Mesendoderm (in vitro differentiated cells): Measurements from ENCODE around the gene HNRNPA3.
A peak's percentile ranks its signal among the peaks of the same experiment; 100 is the strongest.

Source experiments
- DNase-seq: peaks from one replicate; pipeline ENCODE4 v3.0.0; 2013
- H2AK5ac ChIP-seq: 2 replicates; pipeline ENCODE4 v1.6.1; 2013; ENCODE audit warnings: low read length, inconsistent platforms
- H2BK120ac ChIP-seq: 2 replicates; pipeline ENCODE4 v1.6.1; 2013; ENCODE audit warnings: low read depth, mild to moderate bottlenecking, low read length, moderate library complexity, mixed read lengths
- H2BK15ac ChIP-seq: replicated peaks from 2 replicates; pipeline ENCODE4 v1.6.1; 2013; ENCODE audit warnings: low read depth, mild to moderate bottlenecking, moderate library complexity
- H2BK5ac ChIP-seq: 2 replicates; pipeline ENCODE4 v1.6.1; 2013; ENCODE audit warnings: low read length, inconsistent platforms
- H3K18ac ChIP-seq: 2 replicates; pipeline ENCODE4 v1.6.1; 2013; ENCODE audit warnings: mild to moderate bottlenecking, low read length, mixed read lengths
- H3K23ac ChIP-seq: one replicate; pipeline ENCODE4 v1.6.1; 2013; ENCODE audit warnings: low read length
- H3K27ac ChIP-seq: 2 replicates; pipeline ENCODE4 v1.5.1; 2013; ENCODE audit warnings: low read depth, mild to moderate bottlenecking, inconsistent platforms, low read length, moderate library complexity
- H3K27me3 ChIP-seq: 2 replicates; pipeline ENCODE4 v1.6.1; 2013; ENCODE audit warnings: low read length, control low read depth, mild to moderate bottlenecking, inconsistent platforms; ENCODE audit not compliant: insufficient read depth, poor library complexity
- H3K36me3 ChIP-seq: 2 replicates; pipeline ENCODE4 v1.6.1; 2013; ENCODE audit warnings: low read length, inconsistent platforms; ENCODE audit not compliant: control insufficient read depth, insufficient read depth
- H3K4ac ChIP-seq: one replicate; pipeline ENCODE4 v1.6.1; 2013; ENCODE audit warnings: low read depth, mild to moderate bottlenecking, low read length, moderate library complexity
- H3K4me1 ChIP-seq: 2 replicates; pipeline ENCODE4 v1.6.1; 2013; ENCODE audit warnings: low read depth, low read length, inconsistent platforms; ENCODE audit not compliant: control insufficient read depth
- H3K4me2 ChIP-seq: 2 replicates; pipeline ENCODE4 v1.6.1; 2013; ENCODE audit warnings: low read length
- H3K4me3 ChIP-seq: 2 replicates; pipeline ENCODE4 v1.5.1; 2013; ENCODE audit warnings: mild to moderate bottlenecking, low read length
- H3K56ac ChIP-seq: one replicate; pipeline ENCODE4 v1.6.1; 2013; ENCODE audit warnings: low read length
- H3K79me1 ChIP-seq: 2 replicates; pipeline ENCODE4 v1.6.1; 2013; ENCODE audit warnings: low read length, inconsistent platforms
- H3K79me2 ChIP-seq: 2 replicates; pipeline ENCODE4 v1.6.1; 2013; ENCODE audit warnings: mild to moderate bottlenecking, low read length; ENCODE audit not compliant: control insufficient read depth, insufficient read depth
- H3K9ac ChIP-seq: 2 replicates; pipeline ENCODE4 v1.6.1; 2013; ENCODE audit warnings: low read length, inconsistent platforms
- H4K5ac ChIP-seq: one replicate; pipeline ENCODE4 v1.6.1; 2013; ENCODE audit warnings: low read length
- H4K8ac ChIP-seq: one replicate; pipeline ENCODE4 v1.6.1; 2013; ENCODE audit warnings: low read depth, mild to moderate bottlenecking, control low read depth, low read length, moderate library complexity
- WGBS: extraction: QIAGEN DNeasy Blood & Tissue Kit; methylation state at CpG from one replicate; pipeline ENCODE4 v1.1.7; 2013; ENCODE audit warnings: low lambda C conversion rate, missing lambda C conversion rate; ENCODE audit not compliant: insufficient coverage; ENCODE audit errors: extremely low coverage; 5-methylcytosine and 5-hydroxymethylcytosine counted together

HNRNPA3 gene

GRCh38 chr2:177250461-177250860, 37.9 kb downstream of the HNRNPA3 start:
- Histone ChIP-seq H3K4ac (no peak overlapping the region), H3K36me3 (no peaks in the 10 kb centered on the region), H3K27me3 (no peaks in the 10 kb centered on the region), H4K8ac (no peak overlapping the region), H2AK5ac (no peak overlapping the region), H3K18ac (no peak overlapping the region), H3K9ac (no peak overlapping the region), H3K79me1 (peaks cover 20% of the 10 kb centered on the region), H3K56ac (no peak overlapping the region), H2BK120ac (no peak overlapping the region), H3K79me2 (peaks cover 72% of the 10 kb centered on the region), H3K4me1 (peaks cover 10% of the 10 kb centered on the region), H3K4me3 (no peak overlapping the region), H3K23ac (no peak overlapping the region), H3K4me2 (no peak overlapping the region), H2BK15ac (no peak overlapping the region), H3K27ac (no peak overlapping the region), H4K5ac (no peak overlapping the region), H2BK5ac (no peak overlapping the region)
- no CpG with 5 or more reads among the region's 5 CpGs for WGBS
- DNase-seq = no peak

- H2AK5ac ChIP-seq = no peak overlapping the region
- H3K23ac ChIP-seq = no peak overlapping the region
- H3K4ac ChIP-seq = no peak overlapping the region
- no peak overlapping the region for H2BK15ac ChIP-seq
- H3K4me3 ChIP-seq = no peak overlapping the region
- H3K18ac ChIP-seq = no peak overlapping the region
- H3K56ac ChIP-seq = no peak overlapping the region
- H3K36me3 ChIP-seq = no peaks in the 10 kb centered on the region
- no peak overlapping the region for H4K8ac ChIP-seq
- H3K4me1 ChIP-seq = peaks cover 8% of the 10 kb centered on the region
- peaks cover 73% of the 10 kb centered on the region for H3K79me2 ChIP-seq
- peaks cover 20% of the 10 kb centered on the region for H3K79me1 ChIP-seq
- no peak overlapping the region for H3K27ac ChIP-seq
- no peak overlapping the region for H4K5ac ChIP-seq
- no peaks in the 10 kb centered on the region for H3K27me3 ChIP-seq
- H2BK5ac ChIP-seq = no peak overlapping the region
- no CpG with 5 or more reads among the region's 3 CpGs for WGBS
- no peak overlapping the region for H3K9ac ChIP-seq
- no peak overlapping the region for H3K4me2 ChIP-seq
- no peak overlapping the region for H2BK120ac ChIP-seq
- no peak for DNase-seq
These were observed 38.6 kb downstream of the HNRNPA3 start for GRCh38 chr2:177251165-177251542.

GRCh38 chr2:177252808-177253531, 40.4 kb downstream of the HNRNPA3 start:
- Histone ChIP-seq H2AK5ac (no peak overlapping the region), H3K27me3 (no peaks in the 10 kb centered on the region), H3K4me2 (no peak overlapping the region), H2BK15ac (no peak overlapping the region), H3K27ac (no peak overlapping the region), H3K23ac (peak overlapping the region; percentile 33), H3K4me3 (no peak overlapping the region), H2BK120ac (no peak overlapping the region), H4K8ac (no peak overlapping the region), H4K5ac (no peak overlapping the region), H3K18ac (no peak overlapping the region), H3K56ac (no peak overlapping the region), H3K4ac (no peak overlapping the region), H3K36me3 (no peaks in the 10 kb centered on the region), H3K79me1 (peaks cover 19% of the 10 kb centered on the region), H3K4me1 (peaks cover 8% of the 10 kb centered on the region), H3K79me2 (peaks cover 82% of the 10 kb centered on the region), H2BK5ac (no peak overlapping the region), H3K9ac (no peak overlapping the region)
- WGBS = no CpG with 5 or more reads among the region's 5 CpGs
- DNase-seq = no peak

GRCh38 chr2:177253704-177254103, 41.1 kb downstream of the HNRNPA3 start:
- peaks cover 8% of the 10 kb centered on the region for H3K4me1 ChIP-seq
- H2BK15ac ChIP-seq = no peak overlapping the region
- no peak overlapping the region for H3K4me2 ChIP-seq
- DNase-seq = no peak
- H3K36me3 ChIP-seq = no peaks in the 10 kb centered on the region
- no peak overlapping the region for H3K56ac ChIP-seq
- H3K27ac ChIP-seq = no peak overlapping the region
- no peak overlapping the region for H2BK120ac ChIP-seq
- H3K23ac ChIP-seq = no peak overlapping the region
- H3K4me3 ChIP-seq = no peak overlapping the region
- H4K8ac ChIP-seq = no peak overlapping the region
- H3K79me2 ChIP-seq = peaks cover 83% of the 10 kb centered on the region
- WGBS = 100% methylated on average over 2 of the region's 3 CpGs
- H3K4ac ChIP-seq = no peak overlapping the region
- H3K9ac ChIP-seq = no peak overlapping the region
- no peak overlapping the region for H2BK5ac ChIP-seq
- H2AK5ac ChIP-seq = no peak overlapping the region
- H3K18ac ChIP-seq = no peak overlapping the region
- H3K79me1 ChIP-seq = peaks cover 19% of the 10 kb centered on the region
- H4K5ac ChIP-seq = no peak overlapping the region
- no peaks in the 10 kb centered on the region for H3K27me3 ChIP-seq

GRCh38 chr2:177254433-177255226, 42.0 kb downstream of the HNRNPA3 start:
- Histone ChIP-seq H4K5ac (no peak overlapping the region), H3K18ac (no peak overlapping the region), H2BK15ac (no peak overlapping the region), H3K4ac (no peak overlapping the region), H3K9ac (no peak overlapping the region), H3K36me3 (no peaks in the 10 kb centered on the region), H3K79me2 (peaks cover 87% of the 10 kb centered on the region), H3K4me3 (no peak overlapping the region), H3K56ac (no peak overlapping the region), H3K27ac (peak overlapping the region; percentile 22), H3K4me2 (no peak overlapping the region), H2BK5ac (no peak overlapping the region), H3K23ac (no peak overlapping the region), H2BK120ac (no peak overlapping the region), H3K79me1 (peaks cover 19% of the 10 kb centered on the region), H4K8ac (no peak overlapping the region), H3K27me3 (no peaks in the 10 kb centered on the region), H3K4me1 (peaks cover 8% of the 10 kb centered on the region), H2AK5ac (no peak overlapping the region)
- WGBS = no CpG with 5 or more reads among the region's 11 CpGs
- peak; percentile 90 for DNase-seq
